ENCODE measurements around the gene MYLK.
A peak's percentile ranks its signal among the peaks of the same experiment; 100 is the strongest.

MYLK gene

GRCh38 chr3:123586131-123586530, 298.0 kb downstream of the MYLK start:
- no peaks in the 10 kb centered on the region for H3K4me1 ChIP-seq (ENCODE audit: control insufficient read depth, insufficient read depth, low read length)
- peak overlapping the region; percentile 83 for H3K9ac ChIP-seq (ENCODE audit: low read length)
- peaks cover 4% of the 10 kb centered on the region for H3K9me3 ChIP-seq (ENCODE audit: control insufficient read depth, low read length)
- H3K36me3 ChIP-seq (ENCODE audit: control insufficient read depth, insufficient read depth, low read length), result no peaks in the 10 kb centered on the region
- H3K4me3 ChIP-seq (ENCODE audit: low read length), result peak overlapping the region; percentile 94
- no peaks in the 10 kb centered on the region for H3K27me3 ChIP-seq (ENCODE audit: control insufficient read depth, insufficient read depth, low read length)

GRCh38 chr3:123584988-123585937, 298.9 kb downstream of the MYLK start, which contains the start of gene HACD2:
Gene HACD2 (minus strand): TSS chr3:123585053. CDS start chr3:123585027, 26 bp downstream.
- H3K36me3 ChIP-seq (ENCODE audit: control insufficient read depth, insufficient read depth, low read length), result no peaks in the 10 kb centered on the region
- H3K9me3 ChIP-seq (ENCODE audit: control insufficient read depth, low read length), result no peaks in the 10 kb centered on the region
- H3K27me3 ChIP-seq (ENCODE audit: control insufficient read depth, insufficient read depth, low read length), result no peaks in the 10 kb centered on the region
- peak within 1 kb of the TSS; percentile 83 for H3K9ac ChIP-seq (ENCODE audit: low read length)
- H3K4me1 ChIP-seq (ENCODE audit: control insufficient read depth, insufficient read depth, low read length), result no peaks in the 10 kb centered on the region
- H3K4me3 ChIP-seq (ENCODE audit: low read length), result peak within 1 kb of the TSS; percentile 94

GRCh38 chr3:123584284-123584987, 299.7 kb downstream of the MYLK start:
- Histone ChIP-seq H3K27me3 (ENCODE audit: control insufficient read depth, insufficient read depth, low read length) (no peaks in the 10 kb centered on the region), H3K4me3 (ENCODE audit: low read length) (peak overlapping the region; percentile 94), H3K36me3 (ENCODE audit: control insufficient read depth, insufficient read depth, low read length) (no peaks in the 10 kb centered on the region), H3K9me3 (ENCODE audit: control insufficient read depth, low read length) (no peaks in the 10 kb centered on the region), H3K9ac (ENCODE audit: low read length) (peak overlapping the region; percentile 77), H3K4me1 (ENCODE audit: control insufficient read depth, insufficient read depth, low read length) (no peaks in the 10 kb centered on the region)

- no peaks in the 10 kb centered on the region for H3K36me3 ChIP-seq (ENCODE audit: control insufficient read depth, insufficient read depth, low read length)
- H3K9me3 ChIP-seq (ENCODE audit: control insufficient read depth, low read length), result no peaks in the 10 kb centered on the region
- no peaks in the 10 kb centered on the region for H3K4me1 ChIP-seq (ENCODE audit: control insufficient read depth, insufficient read depth, low read length)
- H3K9ac ChIP-seq (ENCODE audit: low read length), result no peak overlapping the region
- no peaks in the 10 kb centered on the region for H3K27me3 ChIP-seq (ENCODE audit: control insufficient read depth, insufficient read depth, low read length)
- no peak overlapping the region for H3K4me3 ChIP-seq (ENCODE audit: low read length)
Observed at GRCh38 chr3:123583561-123583960, 300.6 kb downstream of the MYLK start.

- H3K4me3 ChIP-seq (ENCODE audit: low read length), result no peak overlapping the region
- no peaks in the 10 kb centered on the region for H3K4me1 ChIP-seq (ENCODE audit: control insufficient read depth, insufficient read depth, low read length)
- H3K9ac ChIP-seq (ENCODE audit: low read length), result no peak overlapping the region
- no peaks in the 10 kb centered on the region for H3K36me3 ChIP-seq (ENCODE audit: control insufficient read depth, insufficient read depth, low read length)
- H3K27me3 ChIP-seq (ENCODE audit: control insufficient read depth, insufficient read depth, low read length), result no peaks in the 10 kb centered on the region
- H3K9me3 ChIP-seq (ENCODE audit: control insufficient read depth, low read length), result no peaks in the 10 kb centered on the region
Observed at GRCh38 chr3:123582315-123582714, 301.8 kb downstream of the MYLK start.

GRCh38 chr3:123576122-123576521, 308.0 kb downstream of the MYLK start:
- H3K36me3 ChIP-seq (ENCODE audit: control insufficient read depth, insufficient read depth, low read length), result no peaks in the 10 kb centered on the region

GRCh38 chr3:123571973-123572365, 312.2 kb downstream of the MYLK start:
- Histone ChIP-seq H3K27me3 (ENCODE audit: control insufficient read depth, insufficient read depth, low read length) (no peaks in the 10 kb centered on the region), H3K9me3 (ENCODE audit: control insufficient read depth, low read length) (no peaks in the 10 kb centered on the region), H3K4me3 (ENCODE audit: low read length) (no peak overlapping the region), H3K4me1 (ENCODE audit: control insufficient read depth, insufficient read depth, low read length) (peaks cover 8% of the 10 kb centered on the region), H3K36me3 (ENCODE audit: control insufficient read depth, insufficient read depth, low read length) (no peaks in the 10 kb centered on the region), H3K9ac (ENCODE audit: low read length) (no peak overlapping the region)

More at GRCh38 chr3:123576122-123576521, 308.0 kb downstream of the MYLK start:
- Histone ChIP-seq H3K9ac (ENCODE audit: low read length) (no peak overlapping the region), H3K9me3 (ENCODE audit: control insufficient read depth, low read length) (no peaks in the 10 kb centered on the region), H3K4me3 (ENCODE audit: low read length) (no peak overlapping the region), H3K4me1 (ENCODE audit: control insufficient read depth, insufficient read depth, low read length) (no peaks in the 10 kb centered on the region), H3K27me3 (ENCODE audit: control insufficient read depth, insufficient read depth, low read length) (no peaks in the 10 kb centered on the region)

- Histone ChIP-seq H3K36me3 (ENCODE audit: control insufficient read depth, insufficient read depth, low read length) (no peaks in the 10 kb centered on the region), H3K27me3 (ENCODE audit: control insufficient read depth, insufficient read depth, low read length) (no peaks in the 10 kb centered on the region), H3K9me3 (ENCODE audit: control insufficient read depth, low read length) (no peaks in the 10 kb centered on the region), H3K9ac (ENCODE audit: low read length) (no peak overlapping the region), H3K4me3 (ENCODE audit: low read length) (no peak overlapping the region), H3K4me1 (ENCODE audit: control insufficient read depth, insufficient read depth, low read length) (peaks cover 8% of the 10 kb centered on the region)
Observed at GRCh38 chr3:123571264-123571972, 312.7 kb downstream of the MYLK start.

GRCh38 chr3:123568875-123569274, 315.3 kb downstream of the MYLK start:
- peaks cover 8% of the 10 kb centered on the region for H3K4me1 ChIP-seq (ENCODE audit: control insufficient read depth, insufficient read depth, low read length)
- no peaks in the 10 kb centered on the region for H3K36me3 ChIP-seq (ENCODE audit: control insufficient read depth, insufficient read depth, low read length)
- H3K4me3 ChIP-seq (ENCODE audit: low read length), result no peak overlapping the region
- no peaks in the 10 kb centered on the region for H3K9me3 ChIP-seq (ENCODE audit: control insufficient read depth, low read length)
- H3K27me3 ChIP-seq (ENCODE audit: control insufficient read depth, insufficient read depth, low read length), result no peaks in the 10 kb centered on the region
- no peak overlapping the region for H3K9ac ChIP-seq (ENCODE audit: low read length)

GRCh38 chr3:123568034-123568433, 316.1 kb downstream of the MYLK start:
- H3K4me3 ChIP-seq (ENCODE audit: low read length), result no peak overlapping the region
- no peaks in the 10 kb centered on the region for H3K36me3 ChIP-seq (ENCODE audit: control insufficient read depth, insufficient read depth, low read length)
- no peaks in the 10 kb centered on the region for H3K27me3 ChIP-seq (ENCODE audit: control insufficient read depth, insufficient read depth, low read length)
- H3K9ac ChIP-seq (ENCODE audit: low read length), result no peak overlapping the region
- peaks cover 8% of the 10 kb centered on the region for H3K4me1 ChIP-seq (ENCODE audit: control insufficient read depth, insufficient read depth, low read length)
- H3K9me3 ChIP-seq (ENCODE audit: control insufficient read depth, low read length), result no peaks in the 10 kb centered on the region

GRCh38 chr3:123564056-123564455, 320.1 kb downstream of the MYLK start:
- H3K4me1 ChIP-seq (ENCODE audit: control insufficient read depth, insufficient read depth, low read length), result peaks cover 5% of the 10 kb centered on the region

More at GRCh38 chr3:123564056-123564455, 320.1 kb downstream of the MYLK start:
- Histone ChIP-seq H3K9me3 (ENCODE audit: control insufficient read depth, low read length) (no peaks in the 10 kb centered on the region), H3K36me3 (ENCODE audit: control insufficient read depth, insufficient read depth, low read length) (no peaks in the 10 kb centered on the region), H3K4me3 (ENCODE audit: low read length) (no peak overlapping the region), H3K9ac (ENCODE audit: low read length) (no peak overlapping the region), H3K27me3 (ENCODE audit: control insufficient read depth, insufficient read depth, low read length) (no peaks in the 10 kb centered on the region)
